Transverse colon (tissue), 4 donors: ENCODE data around the gene ATXN10. TPM values are rescaled to one million over a fixed set of nuclear protein-coding genes. Genes with fewer than 3 reads are reported as not detected.

Experiments
- DNase-seq: peaks from one replicate; pipeline ENCODE4 v3.0.0-alpha.2; 2019
- H3K27ac ChIP-seq, 4 donors: fragments of 200-600 bp; sonication (generic); 2 replicates each; pipeline ENCODE4 v1.5.1; 2016 to 2018; ENCODE audit warnings: inconsistent platforms in 4 of 4
- H3K27me3 ChIP-seq: fragments of 200-600 bp; sonication (generic); 2 replicates; pipeline ENCODE4 v1.5.1; 2017; ENCODE audit warnings: inconsistent platforms
- H3K36me3 ChIP-seq, 4 donors: fragments of 200-600 bp; sonication (generic); 2 replicates each; pipeline ENCODE4 v1.5.1; 2017 to 2019; ENCODE audit warnings: inconsistent platforms in 4 of 4
- H3K4me1 ChIP-seq, 4 donors: fragments of 200-600 bp; sonication (generic); 2 replicates each; pipeline ENCODE4 v1.5.1; 2017 to 2020; ENCODE audit warnings: inconsistent platforms in 4 of 4
- H3K4me3 ChIP-seq, 4 donors: fragments of 200-600 bp; sonication (generic); 1 replicate in 1 of 4; 2 replicates in 3 of 4; pipeline versions ENCODE4 v1.5.1 to v1.6.1; 2017 to 2019; ENCODE audit warnings: inconsistent platforms in 4 of 4
- H3K9me3 ChIP-seq, 2 donors: fragments of 200-600 bp; sonication (generic); 2 replicates each; pipeline ENCODE4 v1.5.1; 2017 to 2019; ENCODE audit warnings: inconsistent platforms in 2 of 2
- CTCF ChIP-seq, 5 experiments: fragments of 200-600 bp in 3 of 5; fragments of 450-650 bp in 2 of 5; sonication (generic) in 3 of 5; IDR thresholded peaks; 1 replicate in 2 of 5; 2 replicates in 3 of 5; pipeline ENCODE4 v1.5.1; 2016 to 2017; ENCODE audit warnings: antibody characterized with exemption in 5 of 5, inconsistent platforms in 3 of 5, mild to moderate bottlenecking in 2 of 5, moderate library complexity in 1 of 5
- EP300 ChIP-seq: sonication (generic); formaldehyde crosslinking; IDR thresholded peaks from one replicate; pipeline ENCODE4 v1.6.1; 2017; ENCODE audit warnings: antibody characterized with exemption, low read depth
- POLR2A ChIP-seq: fragments of 450-650 bp; IDR thresholded peaks from one replicate; pipeline ENCODE4 v1.6.1; 2016; ENCODE audit warnings: antibody characterized with exemption, mild to moderate bottlenecking, moderate library complexity
- POLR2AphosphoS5 ChIP-seq, 3 donors: sonication (generic); formaldehyde crosslinking; IDR thresholded peaks; one replicate each; pipeline ENCODE4 v1.6.1; 2016; ENCODE audit warnings: antibody characterized with exemption in 3 of 3
- WGBS, 2 donors: methylation state at CpG; one replicate each; pipeline ENCODE4 v1.1.5; 2018; ENCODE audit warnings: low coverage in 1 of 2; 5-methylcytosine and 5-hydroxymethylcytosine counted together
- in situ Hi-C, 4 donors: fragments of 200-750 bp; cut with MboI; loops; one replicate each; pipeline versions ENCODE4 v1.15.0 to v1.15.1; 2017; ENCODE audit warnings: low sequenced_read_pairs in 3 of 4, low pct_ligation_motif_present in 1 of 4, low pct_unique_long_range_greater_than_20kb in 1 of 4
- intact Hi-C: fragments of 100-400 bp; cut with DNase I; formaldehyde crosslinking; loops from one replicate; pipeline ENCODE4 v1.15.1; 2023; ENCODE audit warnings: low total_unique reads
- total RNA-seq, 4 donors: library from RNA; depleted of rRNA; stranded (reverse); fragments of >200 nt; gene quantifications; one replicate each; pipeline ENCODE4 v1.1.0, GENCODE V29; 2016

The ATXN10 gene
- total RNA-seq, 4 donors from 2014 or later, result 27.3 to 88.3 (median 47.8) TPM

DNA sequence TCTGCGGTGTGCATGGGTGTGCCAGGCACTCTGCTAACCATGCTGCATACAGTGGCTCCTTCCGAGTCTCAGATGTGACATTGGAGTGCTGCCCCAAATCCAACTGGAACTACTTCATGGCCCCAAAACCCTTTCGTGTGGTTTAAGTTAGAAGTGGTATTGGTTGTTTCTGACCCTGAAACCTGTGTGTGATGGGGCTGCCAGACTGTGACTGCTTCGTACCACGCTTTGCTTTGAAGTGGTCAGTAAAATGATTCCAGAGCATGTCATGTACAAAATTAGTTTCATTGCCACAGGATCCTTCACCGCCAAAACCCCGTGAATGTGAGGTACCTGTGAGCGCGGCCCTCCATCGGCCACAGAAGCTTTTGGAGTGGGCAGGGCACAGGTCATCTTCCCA lies 163.2 kb downstream of the ATXN10 start:
- intact Hi-C loops, result no loop called here
- Histone ChIP-seq H3K27ac (no peak overlapping the region), H3K4me1 (peaks cover 0 to 2% (median 0%) of the 10 kb centered on the region in 4 donors), H3K27me3 (no peaks in the 10 kb centered on the region), H3K4me3 (no peak overlapping the region), H3K36me3 (no peaks in the 10 kb centered on the region), H3K9me3 (no peaks in the 10 kb centered on the region)
- TF ChIP-seq POLR2A, result no peak
- no peak for DNase-seq
- in situ Hi-C loops, result no loop called here
- WGBS, 2 donors, result 83% methylated on average over 10 of the region's 10 CpGs; no CpG with 5 or more reads in 1 of the 2 donors

- no peak for DNase-seq
- in situ Hi-C loops, result no loop called here
- TF ChIP-seq EP300, result no peak
- TF ChIP-seq CTCF (IDR thresholded peaks at IDR 0.05), result no peak
- no peak for TF ChIP-seq POLR2A
- no peak for TF ChIP-seq POLR2AphosphoS5 (IDR thresholded peaks at IDR 0.05)
- Histone ChIP-seq H3K27me3 (no peaks in the 10 kb centered on the region), H3K36me3 (no peaks in the 10 kb centered on the region), H3K4me1 (peaks cover 0 to 2% (median 0%) of the 10 kb centered on the region in 4 donors), H3K27ac (no peak overlapping the region), H3K9me3 (no peaks in the 10 kb centered on the region), H3K4me3 (no peak overlapping the region)
- 93 to 97% methylated on average over 8 of the region's 8 CpGs for WGBS, 2 donors
- intact Hi-C loops, result no loop called here
These were observed 165.0 kb downstream of the ATXN10 start for GRCh38 chr22:45836418-45837169.

- TF ChIP-seq POLR2A (no peak), CTCF (IDR thresholded peaks at IDR 0.05) (no peak), EP300 (no peak), POLR2AphosphoS5 (IDR thresholded peaks at IDR 0.05) (no peak)
These were observed 165.9 kb downstream of the ATXN10 start for GRCh38 chr22:45837508-45837907.

DNA sequence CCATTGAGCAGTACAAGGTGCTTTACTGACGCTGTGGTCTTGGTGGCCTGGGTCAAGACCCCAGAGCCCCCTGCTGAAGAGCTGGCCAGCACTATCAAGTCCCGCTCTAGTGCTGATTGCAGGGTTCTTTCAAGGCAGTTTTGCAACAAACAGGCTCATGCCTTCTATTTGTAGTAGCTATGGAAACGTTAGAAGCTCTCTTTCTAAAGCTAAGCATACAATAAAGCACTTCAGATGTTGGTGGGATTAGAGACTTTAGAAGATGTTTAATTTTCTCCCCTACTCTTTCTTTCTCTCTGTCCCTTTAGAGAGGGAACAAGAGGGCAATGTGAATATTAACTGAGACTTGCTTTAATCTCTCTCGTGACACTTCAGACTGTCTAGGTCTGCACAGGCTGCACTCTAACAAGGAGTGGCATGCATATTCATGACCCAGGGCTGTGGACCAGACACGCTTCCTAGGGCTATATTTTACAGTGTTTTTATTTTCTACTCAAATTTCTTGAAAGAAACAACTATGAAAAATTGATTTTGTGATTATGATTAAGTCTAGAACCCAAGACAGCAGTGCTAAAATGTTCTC lies 166.8 kb downstream of the ATXN10 start:
- Histone ChIP-seq H3K4me3 (no peak overlapping the region), H3K27ac (no peak overlapping the region), H3K4me1 (peaks cover 0 to 2% (median 0%) of the 10 kb centered on the region in 4 donors), H3K36me3 (no peaks in the 10 kb centered on the region), H3K9me3 (no peaks in the 10 kb centered on the region), H3K27me3 (no peaks in the 10 kb centered on the region)
- in situ Hi-C loops, result no loop called here
- 83 to 91% methylated on average over 1 to 5 of the region's 5 CpGs for WGBS, 2 donors
- TF ChIP-seq POLR2A (no peak), EP300 (no peak), CTCF (IDR thresholded peaks at IDR 0.05) (no peak), POLR2AphosphoS5 (IDR thresholded peaks at IDR 0.05) (no peak)
- no peak for DNase-seq
- intact Hi-C loops, result no loop called here

More at GRCh38 chr22:45837508-45837907, 165.9 kb downstream of the ATXN10 start:
- Histone ChIP-seq H3K27me3 (no peaks in the 10 kb centered on the region), H3K9me3 (no peaks in the 10 kb centered on the region), H3K4me3 (no peak overlapping the region), H3K4me1 (peaks cover 0 to 2% (median 0%) of the 10 kb centered on the region in 4 donors), H3K27ac (no peak overlapping the region), H3K36me3 (no peaks in the 10 kb centered on the region)
- WGBS, 2 donors, result 92 to 93% methylated on average over 6 to 7 of the region's 7 CpGs
- DNase-seq, result no peak
- intact Hi-C loops (no loop called here), in situ Hi-C loops (no loop called here)
